GM04504 (cell line): ENCODE data around the gene NADSYN1.
"Not testable (repeated sequence)": the region's sequence is repeated elsewhere in the genome, so short reads cannot be mapped to it uniquely, and the experiment has no call there.

Experiments used
- DNase-seq: peaks from one replicate; pipeline ENCODE4 v3.0.0-alpha.2; 2012; ENCODE audit warnings: low read depth

Gene NADSYN1

DNA sequence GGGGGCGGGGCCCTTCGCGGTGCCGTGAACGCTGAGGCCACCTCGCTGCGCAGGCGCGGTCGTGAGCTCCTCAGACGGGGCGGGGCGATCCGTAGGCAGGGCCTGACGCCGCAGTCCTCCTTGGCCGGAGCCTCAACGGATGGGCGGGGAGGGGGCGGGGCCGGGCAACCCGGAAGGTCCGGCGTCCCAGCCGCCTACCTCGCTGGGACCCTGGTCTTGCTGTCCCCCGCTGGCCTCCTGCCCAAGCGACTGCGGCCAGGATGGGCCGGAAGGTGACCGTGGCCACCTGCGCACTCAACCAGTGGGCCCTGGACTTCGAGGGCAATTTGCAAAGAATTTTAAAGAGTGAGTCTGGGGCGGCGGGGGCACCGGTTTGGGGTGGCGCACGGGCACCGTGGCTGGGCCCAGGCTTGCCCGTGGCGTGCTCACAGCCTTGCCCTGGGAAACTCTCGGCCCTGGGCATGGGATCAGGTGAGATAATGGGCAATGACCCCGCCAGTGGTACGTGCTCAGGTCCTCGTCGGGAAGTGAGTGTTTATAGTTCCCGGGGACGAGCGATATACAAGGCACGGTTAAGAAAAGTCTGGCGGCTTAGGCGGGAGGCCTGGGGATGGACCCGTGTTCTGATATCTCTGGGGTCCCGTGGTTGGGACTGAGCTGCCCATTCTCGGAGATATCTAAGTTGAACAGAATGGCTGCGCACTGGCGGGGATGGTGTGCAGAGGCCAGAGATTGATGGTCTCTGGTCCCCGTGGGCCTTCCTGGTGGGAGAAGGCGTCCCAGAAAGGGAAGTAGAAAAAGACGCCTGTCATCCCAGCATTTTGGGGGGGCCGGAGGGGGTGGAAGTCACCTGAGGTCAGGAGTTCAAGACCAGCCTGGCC lies at the start of gene NADSYN1:
TSS of gene NADSYN1 (plus strand) at position 167 of the 881 bp plus-strand sequence. CDS start at position 261, 94 bp downstream.
- peak; percentile 83 for DNase-seq

DNA sequence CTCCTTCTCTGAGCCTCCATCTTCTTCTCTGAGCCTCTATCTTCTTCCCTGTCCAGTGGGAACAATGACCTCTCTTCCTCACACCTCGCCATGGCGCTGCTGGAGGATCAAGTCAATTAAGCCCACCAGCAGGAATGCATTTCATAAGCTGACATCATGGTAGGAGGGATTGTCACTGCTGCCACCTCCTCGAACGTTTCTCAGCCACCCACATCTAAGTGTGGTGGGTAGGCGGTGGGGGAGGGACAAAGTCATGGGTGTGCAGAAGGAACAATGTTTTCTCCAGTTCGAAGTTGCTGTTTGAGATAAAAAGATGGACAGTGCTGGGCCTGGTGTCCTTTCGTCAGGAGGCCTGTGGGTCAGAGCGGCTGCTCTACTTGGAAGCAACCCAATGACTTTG lies 48.8 kb upstream of the NADSYN1 start:
- no peak for DNase-seq

DNA sequence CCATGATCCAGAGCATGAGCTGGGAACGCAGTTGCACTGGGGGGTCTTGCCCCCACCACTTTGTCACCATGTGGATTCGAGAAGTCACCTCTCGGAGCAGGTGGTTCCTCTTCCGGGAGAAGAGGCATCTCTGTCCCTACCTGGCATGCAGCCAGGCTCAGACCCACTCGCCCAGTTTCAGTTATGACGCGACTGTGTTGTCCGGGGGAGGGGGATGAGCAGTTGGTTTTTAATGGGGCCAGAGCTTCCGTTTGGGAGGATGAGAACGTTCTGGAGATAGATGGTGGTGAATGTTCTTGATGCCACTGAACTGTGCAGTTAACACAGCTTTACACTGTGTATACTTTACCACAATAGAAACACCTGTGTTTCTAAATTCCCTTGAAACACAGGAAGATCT lies 46.3 kb upstream of the NADSYN1 start:
- DNase-seq = no peak

DNA sequence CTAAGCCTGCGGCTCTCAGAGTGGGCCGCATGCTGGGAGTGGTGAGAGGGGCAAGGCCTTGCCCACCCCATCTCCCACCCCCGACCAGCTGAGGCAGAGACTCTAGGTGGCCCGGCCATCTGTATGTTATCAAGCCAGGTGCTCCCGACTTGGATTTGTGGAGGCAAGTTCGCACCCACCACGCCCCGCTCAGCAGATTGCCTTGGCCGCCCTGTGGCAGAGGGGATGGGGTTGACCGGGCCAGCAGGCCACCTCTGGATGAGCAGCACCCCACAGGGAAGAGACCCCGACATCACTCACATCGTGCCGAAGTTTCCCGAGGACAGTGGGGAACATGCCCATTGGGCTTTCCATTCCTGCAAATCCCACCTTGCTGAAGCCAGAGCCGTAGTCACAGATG lies 45.6 kb upstream of the NADSYN1 start:
- DNase-seq = no peak

DNA sequence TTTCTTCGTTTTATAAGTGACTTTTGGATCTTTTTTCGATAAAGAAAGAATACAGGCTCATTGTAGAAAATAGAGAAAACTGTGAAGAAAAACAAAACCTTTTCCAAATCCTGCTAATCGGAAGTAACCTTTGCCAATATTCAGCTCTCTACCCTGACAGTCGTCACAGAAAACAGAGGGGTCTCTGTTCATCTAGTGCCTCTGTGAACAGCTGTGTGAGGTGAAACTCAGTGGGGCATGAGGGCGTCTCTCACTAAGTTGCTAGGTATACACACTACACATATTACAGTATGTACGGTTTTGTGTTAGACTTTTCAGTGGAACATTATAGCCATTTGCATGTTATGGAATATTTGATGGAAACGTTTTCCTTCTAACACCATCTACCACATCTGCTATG lies 44.2 kb upstream of the NADSYN1 start:
- no peak for DNase-seq

DNA sequence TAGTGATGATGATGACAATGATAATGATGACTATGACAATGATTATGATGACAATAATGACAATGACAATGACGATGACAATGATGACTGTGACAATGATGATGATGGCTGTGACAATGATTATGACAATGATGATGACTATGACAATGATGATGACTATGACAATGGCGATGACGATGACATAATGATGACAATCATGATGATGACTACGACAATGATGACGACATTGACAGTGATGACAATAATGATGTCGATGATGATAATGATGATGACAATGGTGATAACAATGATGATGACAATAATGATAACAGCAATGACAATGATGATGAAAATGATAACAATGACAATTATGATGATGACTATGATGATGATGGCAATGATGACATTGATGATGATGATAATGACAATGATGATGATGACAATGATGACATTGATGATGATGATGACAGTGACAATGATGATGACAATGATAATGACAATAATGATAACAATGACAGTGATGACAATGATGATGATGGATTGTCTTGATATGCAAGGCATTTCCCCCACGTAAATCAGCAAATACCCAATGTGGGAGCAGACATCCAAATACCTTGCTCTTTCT lies 42.5 kb upstream of the NADSYN1 start:
- no peak for DNase-seq

DNA sequence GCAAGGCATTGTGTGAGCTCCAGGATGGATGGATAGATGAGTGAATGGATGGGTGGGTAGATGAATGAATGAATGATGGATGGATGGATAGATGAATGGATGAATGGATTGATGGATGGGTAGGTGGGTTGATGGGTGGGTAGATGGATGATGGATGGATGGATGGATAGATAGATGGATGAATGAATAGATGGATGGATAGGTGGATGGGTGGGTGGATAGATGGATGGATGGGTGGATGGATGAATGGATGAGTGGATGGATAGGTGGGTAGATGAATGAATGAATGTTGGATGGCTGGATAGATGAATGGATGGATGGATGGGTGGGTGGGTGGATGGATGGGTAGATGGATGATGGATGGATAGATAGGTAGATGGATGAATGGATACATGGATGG lies 38.4 kb upstream of the NADSYN1 start:
- no peak for DNase-seq

DNA sequence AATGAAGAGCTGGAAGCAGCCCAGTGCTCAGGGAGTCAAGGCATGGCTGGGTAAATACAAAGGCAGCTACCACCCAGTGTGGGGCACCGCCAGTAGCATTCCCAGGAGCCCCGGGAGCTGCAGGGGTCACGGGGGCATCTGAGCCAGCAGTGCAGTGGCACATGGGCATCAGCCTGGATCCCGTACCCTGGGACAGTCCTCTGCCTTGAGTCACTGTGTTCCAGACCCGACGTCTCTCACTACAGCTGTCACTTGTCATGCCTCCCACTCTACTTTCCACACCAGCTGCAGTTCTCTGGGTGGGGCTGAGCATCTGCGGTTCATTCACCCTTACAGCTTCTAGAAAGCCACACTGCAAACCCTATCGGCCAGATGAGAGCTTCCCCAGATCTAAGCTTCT lies 34.4 kb upstream of the NADSYN1 start:
- no peak for DNase-seq

DNA sequence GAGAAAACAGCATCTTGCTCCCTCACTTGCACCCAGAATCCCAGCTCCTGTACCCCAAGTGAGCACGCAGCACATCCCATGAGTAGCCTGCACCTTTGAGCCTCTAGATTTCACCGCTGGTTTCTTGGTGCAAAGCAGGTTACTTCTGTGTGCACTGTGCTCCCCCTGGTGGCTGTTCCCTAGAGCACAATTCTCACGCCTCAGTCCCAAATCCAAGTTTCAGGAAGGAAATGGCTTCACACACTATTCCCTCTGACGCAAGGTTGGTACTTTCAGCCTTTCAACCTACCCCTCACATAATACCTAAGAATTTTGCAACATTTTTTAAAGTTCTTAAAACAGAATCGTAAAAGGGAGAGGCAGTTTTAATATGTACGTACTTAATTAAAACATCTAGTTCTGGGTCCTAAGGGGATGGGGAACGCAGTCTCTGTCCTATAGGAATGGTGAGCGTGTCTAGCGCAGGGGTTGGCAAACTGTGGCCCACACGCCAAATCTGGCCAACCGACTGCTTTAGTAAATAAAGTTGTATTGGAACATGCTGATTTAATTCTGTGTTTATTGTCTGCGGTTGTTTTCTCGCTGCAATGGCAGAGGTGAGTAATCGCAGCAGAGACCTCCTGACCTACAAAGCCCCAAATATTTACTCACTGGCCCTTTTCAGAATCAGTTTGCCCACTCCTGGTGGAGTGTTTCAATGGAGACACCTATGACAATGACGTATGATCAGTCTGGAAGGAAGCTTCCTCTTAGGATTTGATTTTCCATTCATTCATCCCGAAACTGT lies 32.4 kb upstream of the NADSYN1 start:
- peak; percentile 10 for DNase-seq

DNA sequence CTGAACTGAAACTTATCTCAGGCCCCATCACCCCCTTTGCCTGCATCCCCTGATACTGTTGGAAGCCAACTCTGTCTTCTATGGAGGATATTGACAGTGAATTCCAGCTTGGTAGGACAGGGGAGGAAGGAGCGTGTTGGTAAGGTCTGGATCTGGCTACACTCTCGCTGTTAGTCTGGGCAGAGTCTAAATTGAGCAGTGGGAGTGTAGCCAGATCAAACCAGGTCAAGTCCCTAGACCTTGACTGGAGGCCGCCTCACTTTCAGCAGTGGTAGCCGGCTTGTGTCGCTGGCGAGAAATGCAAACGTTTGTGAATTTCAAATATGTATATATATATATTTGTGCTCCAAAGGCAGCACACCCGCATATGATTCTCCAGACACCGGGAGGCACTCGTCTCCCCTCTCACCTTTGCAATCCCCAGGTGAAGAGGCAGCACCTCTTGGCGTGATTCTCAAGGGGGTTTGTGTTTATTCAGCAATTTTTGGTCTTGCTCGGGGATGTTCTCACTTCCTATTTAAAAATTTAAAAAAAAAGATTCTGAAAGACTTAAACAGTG lies 31.5 kb upstream of the NADSYN1 start:
- DNase-seq = no peak

DNA sequence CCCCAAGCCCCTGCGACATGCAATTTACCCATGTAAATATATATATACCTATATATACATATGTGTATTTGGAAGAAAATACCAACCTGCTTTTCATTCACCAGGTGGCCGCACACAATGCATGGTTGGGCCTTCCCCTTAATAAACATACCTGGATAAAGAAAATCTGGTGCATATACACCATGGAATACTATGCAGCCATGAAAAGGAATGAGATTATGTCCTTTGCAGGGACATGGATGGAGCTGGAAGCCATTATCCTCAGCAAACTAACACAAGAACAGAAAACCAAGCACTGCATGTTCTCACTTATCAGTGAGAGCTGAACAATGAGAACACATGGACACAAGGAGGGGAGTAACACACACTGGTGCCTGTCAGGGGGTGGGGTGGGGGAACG lies 30.7 kb upstream of the NADSYN1 start:
- DNase-seq = not testable (repeated sequence)

DNA sequence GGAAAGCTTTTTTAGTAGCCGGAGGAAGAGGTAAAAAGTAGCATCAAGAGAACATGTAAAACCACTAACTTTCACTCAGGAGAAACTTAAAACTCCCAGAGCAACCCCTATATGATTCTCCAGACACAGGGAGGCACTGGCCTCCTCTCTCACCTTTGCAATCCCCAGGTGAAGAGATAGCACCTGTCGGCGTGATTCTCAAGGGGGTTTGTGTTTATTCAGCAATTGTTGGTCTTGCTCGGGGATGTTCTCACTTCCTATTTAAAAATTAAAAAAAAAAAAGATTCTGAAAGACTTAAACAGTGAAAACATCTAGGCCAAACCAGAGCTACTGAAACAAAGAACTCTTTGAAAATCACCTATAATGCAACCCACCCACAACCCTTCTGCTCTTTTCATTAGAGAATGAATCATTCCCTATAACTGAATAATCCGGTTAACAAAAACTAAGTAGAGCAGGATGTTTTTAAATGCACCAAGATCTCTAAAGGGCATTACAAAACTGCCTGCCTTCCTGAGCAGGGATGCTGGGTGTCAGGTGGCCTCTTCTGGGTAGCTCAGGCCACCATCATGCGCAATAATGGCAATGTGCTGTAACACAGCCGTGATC lies 29.7 kb upstream of the NADSYN1 start:
- DNase-seq = no peak

DNA sequence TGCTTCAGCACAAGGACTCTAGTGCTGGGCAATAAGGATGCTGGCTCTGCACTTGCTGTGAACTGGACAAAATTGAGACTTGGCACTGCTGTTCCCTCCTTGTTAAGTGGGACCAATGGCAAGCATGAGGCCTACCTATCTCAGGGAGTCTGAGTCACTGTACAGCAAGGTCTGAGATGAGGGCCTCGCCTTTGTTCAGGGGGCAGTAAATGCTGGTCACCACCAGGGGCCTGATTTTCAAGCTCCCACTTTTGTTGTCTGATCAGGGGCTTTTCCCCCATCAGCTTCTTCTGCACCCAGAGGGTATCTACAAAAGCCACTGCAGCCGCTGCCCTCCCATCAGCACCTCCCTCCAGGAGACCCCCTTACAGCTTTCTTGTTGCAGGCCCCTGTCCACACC lies 27.6 kb upstream of the NADSYN1 start:
- DNase-seq = no peak

DNA sequence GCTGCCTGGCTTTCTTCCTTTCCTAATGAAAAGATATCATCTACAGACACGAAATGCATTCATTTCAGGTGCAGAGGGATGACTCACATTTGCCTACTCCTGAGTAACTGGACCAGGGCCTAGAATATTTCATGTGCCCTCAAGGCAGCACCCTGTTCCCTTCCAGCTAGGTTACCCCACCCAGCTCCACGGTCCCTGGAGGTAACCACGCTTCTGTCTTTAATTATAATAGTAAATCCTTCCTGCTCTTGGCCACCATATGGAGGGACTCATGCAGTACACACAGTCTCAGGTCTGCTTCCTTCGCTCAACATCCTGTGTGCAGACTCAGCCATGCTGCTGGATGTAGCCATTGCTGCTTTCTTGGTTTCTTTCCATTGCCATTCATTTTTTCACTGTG lies 27.1 kb upstream of the NADSYN1 start:
- no peak for DNase-seq

DNA sequence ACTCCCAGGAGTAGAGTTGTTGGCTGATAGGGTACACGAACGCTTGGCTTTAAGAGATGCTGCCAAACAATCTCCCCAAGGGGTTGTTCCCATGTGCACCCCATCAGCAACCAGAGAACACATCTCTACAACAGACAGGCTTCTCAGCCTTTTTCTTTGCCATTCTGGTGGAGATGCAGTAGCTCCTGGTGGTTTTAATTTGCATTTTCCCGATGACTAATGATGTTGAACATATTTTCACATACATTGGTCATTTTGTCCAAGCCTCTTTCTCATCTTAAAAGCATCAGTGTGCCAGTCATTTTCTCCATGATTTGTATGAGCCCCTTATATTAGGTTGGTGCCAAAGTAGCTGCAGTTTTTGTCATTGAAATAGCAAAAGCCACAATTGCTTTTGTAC lies 26.6 kb upstream of the NADSYN1 start:
- DNase-seq = no peak

DNA sequence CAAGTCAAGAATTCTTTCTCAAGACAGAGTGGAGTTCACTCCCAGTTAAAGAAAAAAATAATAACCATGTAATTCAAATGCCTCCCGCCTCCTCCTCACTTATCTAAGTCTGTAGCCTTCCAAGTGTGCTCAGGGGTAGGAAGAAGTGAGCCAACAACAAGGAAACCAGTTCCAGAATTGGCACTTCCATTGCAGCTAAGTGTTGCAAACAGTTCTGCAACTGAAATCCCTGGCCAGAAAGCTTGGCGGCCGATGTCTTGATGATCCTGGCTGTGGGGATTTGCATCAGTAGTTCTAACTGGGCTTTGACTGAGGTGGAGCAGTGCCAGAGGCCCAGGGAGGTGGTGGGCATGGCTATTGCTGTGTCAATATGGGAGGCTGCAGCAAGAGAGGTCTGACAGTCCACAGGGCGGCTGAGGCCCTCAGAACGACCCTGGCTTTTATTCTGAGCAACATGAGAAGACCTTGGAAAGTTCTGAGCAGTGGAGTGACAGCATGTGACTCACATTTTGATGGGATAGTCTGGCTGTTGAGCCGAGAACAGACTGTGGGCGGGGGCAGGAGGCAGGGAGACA lies 24.1 kb upstream of the NADSYN1 start:
- no peak for DNase-seq

DNA sequence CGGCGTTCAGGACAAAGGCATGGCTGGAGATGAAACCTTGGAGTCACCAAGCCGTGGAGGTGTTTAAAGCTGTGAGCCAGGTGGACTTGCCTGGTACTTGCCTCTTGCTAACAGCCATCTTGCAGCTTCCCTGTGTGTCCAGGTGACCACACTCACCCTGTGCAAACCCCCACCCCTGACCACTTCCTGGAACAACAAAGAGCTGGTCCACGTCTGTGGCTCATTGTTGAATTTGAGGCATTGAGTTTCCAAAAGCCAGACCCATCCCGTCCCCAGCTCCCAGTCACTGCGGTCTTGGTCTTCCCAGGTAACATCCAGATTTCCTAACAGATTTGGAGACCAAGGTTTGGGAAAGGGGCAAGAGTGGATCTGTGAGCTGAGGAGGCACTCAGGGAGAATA lies 23.3 kb upstream of the NADSYN1 start:
- no peak for DNase-seq

DNA sequence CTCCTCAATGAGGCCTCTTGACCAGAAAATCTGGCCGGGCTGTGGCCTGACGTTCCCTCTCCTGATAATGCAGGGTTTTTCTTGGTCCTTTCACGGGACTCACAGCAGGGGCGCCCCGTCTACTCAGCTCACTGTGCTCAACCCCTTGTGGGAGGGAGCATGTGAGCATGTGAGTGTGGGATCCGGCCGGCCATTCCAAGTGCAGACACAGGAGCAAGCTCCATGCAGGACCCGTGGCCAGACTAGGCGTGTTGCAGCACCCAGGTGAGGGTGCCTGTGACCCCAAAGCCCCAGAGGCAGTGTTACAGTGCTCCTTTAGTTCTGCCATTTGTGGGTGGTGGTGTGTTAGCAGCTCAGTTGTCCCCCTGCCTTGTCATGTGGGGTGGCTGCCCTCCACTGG lies 22.8 kb upstream of the NADSYN1 start:
- no peak for DNase-seq

DNA sequence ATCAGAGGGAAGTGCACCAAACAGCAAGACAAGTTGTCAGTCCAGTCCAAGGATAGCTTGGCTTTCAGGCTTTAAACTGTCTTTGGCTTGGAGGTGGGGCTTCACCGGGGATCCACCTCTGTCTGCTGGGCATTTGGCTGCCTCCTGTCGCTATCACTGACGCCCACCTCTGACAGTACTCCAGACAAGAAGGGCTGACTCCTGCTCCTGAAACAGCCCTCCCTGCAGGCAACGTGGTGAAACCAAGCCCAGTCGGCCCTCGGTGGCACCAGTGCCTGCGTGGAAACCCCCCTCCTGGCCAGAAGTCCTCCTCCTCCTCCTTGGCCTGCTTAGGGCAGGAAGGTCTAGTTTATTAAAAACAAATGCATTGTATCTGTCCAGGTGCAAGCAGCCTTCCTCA lies 21.7 kb upstream of the NADSYN1 start:
- no peak for DNase-seq

DNA sequence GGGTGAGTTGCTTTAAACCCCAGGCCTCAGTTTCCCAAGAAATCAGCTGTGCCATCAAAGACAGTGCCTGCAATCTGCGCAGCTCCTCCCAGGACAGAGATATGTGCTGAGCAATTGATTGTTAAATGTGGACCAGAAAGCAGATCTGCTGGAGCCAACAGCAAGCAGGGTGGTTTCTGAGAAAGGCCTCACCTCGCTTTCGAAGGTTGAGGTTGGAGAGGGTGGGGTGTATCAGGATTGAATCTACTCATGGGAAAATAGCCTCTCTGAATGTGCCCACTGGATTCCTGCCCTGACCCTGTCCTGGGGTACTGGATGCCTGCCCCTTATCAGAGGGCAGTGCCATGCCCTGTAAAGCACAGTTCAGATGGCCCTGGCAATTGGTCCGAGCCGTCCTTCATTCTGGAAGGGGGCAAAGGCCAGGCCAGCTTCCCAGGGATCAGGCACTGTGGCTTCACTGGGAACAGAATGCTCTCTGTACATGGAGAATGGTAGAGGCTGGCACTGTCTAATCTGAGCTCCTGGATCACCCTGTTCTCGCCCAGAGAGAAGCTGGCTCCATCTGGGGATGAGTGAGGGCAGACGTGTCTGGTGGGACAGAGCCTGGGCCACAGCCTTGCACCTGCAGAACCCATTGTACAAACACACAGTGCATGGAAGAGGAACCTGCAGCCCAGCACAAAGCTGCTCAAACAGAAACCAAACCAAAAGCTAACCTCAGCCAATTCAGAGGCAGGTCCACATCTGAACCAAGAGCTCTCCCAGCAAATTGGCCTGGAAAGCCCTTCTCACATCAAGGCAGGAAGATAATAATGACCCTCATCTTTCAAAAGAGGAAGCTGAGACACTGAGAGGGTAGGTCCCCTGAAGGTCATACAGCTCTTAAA lies 20.0 kb upstream of the NADSYN1 start:
- DNase-seq = no peak
